ENCODE results near the gene ING2.

GRCh38 chr4:183493246-183493645 is 11.6 kb upstream of the ING2 start:
- no peak for TF ChIP-seq CTCF (tag by site-specific recombination; IDR thresholded peaks at IDR 0.05)
- no peak for TF ChIP-seq OVOL3 (tag by site-specific recombination; IDR thresholded peaks at IDR 0.05)
- TF ChIP-seq ZNF140 (tag by site-specific recombination; IDR thresholded peaks at IDR 0.05) = no peak
- TF ChIP-seq ZBTB21 (tag by site-specific recombination; IDR thresholded peaks at IDR 0.05) = no peak
- TF ChIP-seq ZNF624 (tag by site-specific recombination; IDR thresholded peaks at IDR 0.05) = no peak
- no peak for TF ChIP-seq ZNF777 (tag by site-specific recombination; IDR thresholded peaks at IDR 0.05; ENCODE audit: borderline replicate concordance)
- TF ChIP-seq ZNF830 (tag by site-specific recombination; IDR thresholded peaks at IDR 0.05; ENCODE audit: low read depth) = no peak

Data from HEK293 (cell line).